ENCODE results near the gene HECTD4. TPM values are rescaled to one million over a fixed set of nuclear protein-coding genes. Genes with fewer than 3 reads are reported as not detected.

The HECTD4 gene
- total RNA-seq, 1 donor from 2014 or later = 63.3 TPM

GRCh38 chr12:112146123-112146522 is 236.1 kb downstream of the HECTD4 start:
- no peaks in the 10 kb centered on the region for H3K9me3 Mint-ChIP-seq (ENCODE audit: unreplicated experiment)
- no peak for TF ChIP-seq CTCF (IDR thresholded peaks at IDR 0.05)
- peaks cover 47% of the 10 kb centered on the region for H3K36me3 Mint-ChIP-seq (ENCODE audit: unreplicated experiment)
- no peaks in the 10 kb centered on the region for H3K27me3 Mint-ChIP-seq (ENCODE audit: unreplicated experiment)
- H3K4me3 Mint-ChIP-seq (ENCODE audit: unreplicated experiment) = no peak overlapping the region
- H3K4me1 Mint-ChIP-seq (ENCODE audit: unreplicated experiment) = peaks cover 7% of the 10 kb centered on the region
- peak; percentile 8 for DNase-seq (ENCODE audit: extremely low spot score, unreplicated experiment)
- no peak overlapping the region for H3K27ac Mint-ChIP-seq (ENCODE audit: unreplicated experiment)

GRCh38 chr12:112140728-112141127 is 241.5 kb downstream of the HECTD4 start:
- Mint-ChIP-seq H3K27ac (ENCODE audit: unreplicated experiment) (no peak overlapping the region), H3K4me1 (ENCODE audit: unreplicated experiment) (no peaks in the 10 kb centered on the region)
- no peak for TF ChIP-seq CTCF (IDR thresholded peaks at IDR 0.05)

GRCh38 chr12:112134731-112135130 is 247.5 kb downstream of the HECTD4 start:
- Mint-ChIP-seq H3K36me3 (ENCODE audit: unreplicated experiment) (peaks cover 17% of the 10 kb centered on the region), H3K27ac (ENCODE audit: unreplicated experiment) (no peak overlapping the region)
- no peak for TF ChIP-seq CTCF (IDR thresholded peaks at IDR 0.05)

More at GRCh38 chr12:112140728-112141127, 241.5 kb downstream of the HECTD4 start:
- no peaks in the 10 kb centered on the region for H3K9me3 Mint-ChIP-seq (ENCODE audit: unreplicated experiment)
- DNase-seq (ENCODE audit: extremely low spot score, unreplicated experiment) = peak; percentile 23
- no peak overlapping the region for H3K4me3 Mint-ChIP-seq (ENCODE audit: unreplicated experiment)
- H3K27me3 Mint-ChIP-seq (ENCODE audit: unreplicated experiment) = no peaks in the 10 kb centered on the region
- peaks cover 35% of the 10 kb centered on the region for H3K36me3 Mint-ChIP-seq (ENCODE audit: unreplicated experiment)

GRCh38 chr12:112133418-112133817 is 248.8 kb downstream of the HECTD4 start:
- H3K4me3 Mint-ChIP-seq (ENCODE audit: unreplicated experiment) = no peak overlapping the region
- no peaks in the 10 kb centered on the region for H3K27me3 Mint-ChIP-seq (ENCODE audit: unreplicated experiment)
- peaks cover 18% of the 10 kb centered on the region for H3K4me1 Mint-ChIP-seq (ENCODE audit: unreplicated experiment)

More at GRCh38 chr12:112134731-112135130, 247.5 kb downstream of the HECTD4 start:
- no peak for DNase-seq (ENCODE audit: extremely low spot score, unreplicated experiment)
- H3K27me3 Mint-ChIP-seq (ENCODE audit: unreplicated experiment) = no peaks in the 10 kb centered on the region
- no peak overlapping the region for H3K4me3 Mint-ChIP-seq (ENCODE audit: unreplicated experiment)
- H3K4me1 Mint-ChIP-seq (ENCODE audit: unreplicated experiment) = peaks cover 10% of the 10 kb centered on the region
- no peaks in the 10 kb centered on the region for H3K9me3 Mint-ChIP-seq (ENCODE audit: unreplicated experiment)

GRCh38 chr12:112131686-112132085 is 250.5 kb downstream of the HECTD4 start:
- Mint-ChIP-seq H3K9me3 (ENCODE audit: unreplicated experiment) (no peaks in the 10 kb centered on the region), H3K27me3 (ENCODE audit: unreplicated experiment) (no peaks in the 10 kb centered on the region), H3K4me1 (ENCODE audit: unreplicated experiment) (peaks cover 28% of the 10 kb centered on the region), H3K36me3 (ENCODE audit: unreplicated experiment) (peaks cover 12% of the 10 kb centered on the region), H3K27ac (ENCODE audit: unreplicated experiment) (no peak overlapping the region), H3K4me3 (ENCODE audit: unreplicated experiment) (no peak overlapping the region)
- DNase-seq (ENCODE audit: extremely low spot score, unreplicated experiment) = no peak
- no peak for TF ChIP-seq CTCF (IDR thresholded peaks at IDR 0.05)

More at GRCh38 chr12:112133418-112133817, 248.8 kb downstream of the HECTD4 start:
- H3K36me3 Mint-ChIP-seq (ENCODE audit: unreplicated experiment) = peaks cover 15% of the 10 kb centered on the region
- peak; percentile 8 for DNase-seq (ENCODE audit: extremely low spot score, unreplicated experiment)
- TF ChIP-seq CTCF (IDR thresholded peaks at IDR 0.05) = no peak
- H3K27ac Mint-ChIP-seq (ENCODE audit: unreplicated experiment) = no peak overlapping the region
- no peaks in the 10 kb centered on the region for H3K9me3 Mint-ChIP-seq (ENCODE audit: unreplicated experiment)
